Hepatocyte (in vitro differentiated cells): ENCODE data around the gene ZNF117. TPM values are rescaled to one million over a fixed set of nuclear protein-coding genes. Genes with fewer than 3 reads are reported as not detected.

Experiments
- DNase-seq: peaks from one replicate; pipeline ENCODE4 v3.0.0-alpha.2; 2016; ENCODE audit warnings: low spot score
- H2AFZ ChIP-seq: fragments of 200-600 bp; sonication (generic); 2 replicates; pipeline ENCODE4 v1.6.0; 2016; ENCODE audit warnings: antibody characterized with exemption, mild to moderate bottlenecking
- H3K27ac ChIP-seq: fragments of 200-600 bp; sonication (generic); 2 replicates; pipeline ENCODE4 v1.5.1; 2016; ENCODE audit warnings: mild to moderate bottlenecking
- H3K27me3 ChIP-seq: fragments of 200-600 bp; sonication (generic); 2 replicates; pipeline ENCODE4 v1.6.1; 2016
- H3K36me3 ChIP-seq: fragments of 200-600 bp; sonication (generic); replicated peaks from 2 replicates; pipeline ENCODE4 v1.5.1; 2016; ENCODE audit warnings: low read depth; ENCODE audit not compliant: insufficient read depth
- H3K4me1 ChIP-seq: fragments of 200-600 bp; sonication (generic); 2 replicates; pipeline ENCODE4 v1.5.1; 2016; ENCODE audit warnings: mild to moderate bottlenecking, moderate library complexity; ENCODE audit not compliant: insufficient read depth
- H3K4me2 ChIP-seq: fragments of 200-600 bp; sonication (generic); 2 replicates; pipeline ENCODE4 v1.6.0; 2016
- H3K4me3 ChIP-seq: fragments of 200-600 bp; sonication (generic); 2 replicates; pipeline ENCODE4 v1.5.1; 2016; ENCODE audit warnings: mild to moderate bottlenecking
- H3K79me2 ChIP-seq: fragments of 200-600 bp; sonication (generic); 2 replicates; pipeline ENCODE4 v1.6.0; 2017; ENCODE audit warnings: mild to moderate bottlenecking
- H3K9me2 ChIP-seq: fragments of 200-600 bp; sonication (generic); replicated peaks from 2 replicates; pipeline ENCODE4 v1.6.0; 2017; ENCODE audit warnings: mild to moderate bottlenecking; ENCODE audit not compliant: insufficient read depth
- H3K9me3 ChIP-seq: fragments of 200-600 bp; sonication (generic); 2 replicates; pipeline ENCODE4 v1.5.1; 2016; ENCODE audit warnings: low read depth, mild to moderate bottlenecking
- H4K20me1 ChIP-seq: fragments of 200-600 bp; sonication (generic); 2 replicates; pipeline ENCODE4 v1.6.0; 2016; ENCODE audit warnings: mild to moderate bottlenecking; ENCODE audit not compliant: insufficient read depth, poor library complexity, severe bottlenecking
- EZH2 ChIP-seq: fragments of 200-600 bp; sonication (generic); IDR thresholded peaks from 2 replicates; pipeline ENCODE4 v1.6.1; 2016; ENCODE audit warnings: antibody characterized with exemption, mild to moderate bottlenecking, borderline replicate concordance
- EZH2phosphoT487 ChIP-seq: fragments of 200-600 bp; sonication (generic); IDR thresholded peaks from one replicate; pipeline ENCODE4 v1.6.1; 2018; ENCODE audit warnings: antibody characterized with exemption, mild to moderate bottlenecking, low read depth, moderate library complexity; ENCODE audit not compliant: unreplicated experiment, severe bottlenecking
- WGBS: methylation state at CpG from one replicate; pipeline ENCODE4 v1.1.6; 2016; ENCODE audit warnings: low lambda C conversion rate; ENCODE audit errors: missing lambda C conversion rate; 5-methylcytosine and 5-hydroxymethylcytosine counted together
- polyA plus RNA-seq: library from polyadenylated mRNA; unstranded; fragments of >200 nt; fragmentation: Nextera tagmentation; extraction: Ambion mirVana; gene quantifications from 2 replicates; pipeline ENCODE4 v1.2.1, GENCODE V29; 2016
- total RNA-seq: library from RNA; depleted of rRNA; stranded (reverse); fragments of >200 nt; gene quantifications from 2 replicates; pipeline ENCODE4 v1.2.3, GENCODE V29; 2014
- TF ChIP-seq, protein P1 (sequence below): fragments of 200-600 bp; sonication (generic); IDR thresholded peaks from 2 replicates; pipeline ENCODE4 v1.5.1; 2016; ENCODE audit warnings: antibody characterized with exemption, mild to moderate bottlenecking; ENCODE audit not compliant: poor library complexity

The ZNF117 gene
- total and polyA plus RNA-seq, 2 experiments from 2014 or later, result 4.1 to 16.8 TPM

DNA sequence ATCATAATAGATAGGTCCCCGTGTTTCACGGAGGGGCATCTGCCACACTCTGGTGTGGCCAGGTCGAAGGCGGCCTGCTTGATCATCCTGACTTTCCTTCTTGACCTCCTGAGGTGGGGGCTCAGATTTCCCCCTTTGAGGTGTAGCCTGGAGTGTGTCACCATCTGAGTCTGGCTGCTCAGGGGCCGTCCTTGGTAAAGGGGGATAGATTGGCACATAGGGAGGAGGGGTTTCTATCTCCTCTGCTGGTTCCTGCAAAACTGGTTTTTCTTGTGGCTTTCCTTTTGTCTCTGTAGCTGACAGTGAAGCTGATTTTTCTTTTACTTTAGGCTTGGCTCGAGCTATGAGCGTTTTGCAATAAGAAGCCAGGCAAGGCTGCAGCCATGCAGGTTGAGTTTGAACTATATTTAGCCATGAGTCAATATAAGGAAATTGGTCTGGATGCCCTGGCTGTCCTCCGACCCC lies 7.1 kb upstream of the ZNF117 start:
- no peak overlapping the region for H2AFZ ChIP-seq
- H3K27ac ChIP-seq, result peak overlapping the region; percentile 92
- H3K79me2 ChIP-seq, result peaks cover 30% of the 10 kb centered on the region
- 82% methylated on average over 8 of the region's 8 CpGs for WGBS
- TF ChIP-seq, protein P1, sequence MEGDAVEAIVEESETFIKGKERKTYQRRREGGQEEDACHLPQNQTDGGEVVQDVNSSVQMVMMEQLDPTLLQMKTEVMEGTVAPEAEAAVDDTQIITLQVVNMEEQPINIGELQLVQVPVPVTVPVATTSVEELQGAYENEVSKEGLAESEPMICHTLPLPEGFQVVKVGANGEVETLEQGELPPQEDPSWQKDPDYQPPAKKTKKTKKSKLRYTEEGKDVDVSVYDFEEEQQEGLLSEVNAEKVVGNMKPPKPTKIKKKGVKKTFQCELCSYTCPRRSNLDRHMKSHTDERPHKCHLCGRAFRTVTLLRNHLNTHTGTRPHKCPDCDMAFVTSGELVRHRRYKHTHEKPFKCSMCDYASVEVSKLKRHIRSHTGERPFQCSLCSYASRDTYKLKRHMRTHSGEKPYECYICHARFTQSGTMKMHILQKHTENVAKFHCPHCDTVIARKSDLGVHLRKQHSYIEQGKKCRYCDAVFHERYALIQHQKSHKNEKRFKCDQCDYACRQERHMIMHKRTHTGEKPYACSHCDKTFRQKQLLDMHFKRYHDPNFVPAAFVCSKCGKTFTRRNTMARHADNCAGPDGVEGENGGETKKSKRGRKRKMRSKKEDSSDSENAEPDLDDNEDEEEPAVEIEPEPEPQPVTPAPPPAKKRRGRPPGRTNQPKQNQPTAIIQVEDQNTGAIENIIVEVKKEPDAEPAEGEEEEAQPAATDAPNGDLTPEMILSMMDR, result no peak
- no peak for TF ChIP-seq EZH2
- no peak for TF ChIP-seq EZH2phosphoT487
- H3K4me3 ChIP-seq, result no peak overlapping the region
- H3K4me2 ChIP-seq, result no peak overlapping the region
- peaks cover 43% of the 10 kb centered on the region for H3K9me3 ChIP-seq
- H4K20me1 ChIP-seq, result no peaks in the 10 kb centered on the region
- no peaks in the 10 kb centered on the region for H3K4me1 ChIP-seq
- no peaks in the 10 kb centered on the region for H3K36me3 ChIP-seq
- DNase-seq, result no peak
- no peaks in the 10 kb centered on the region for H3K27me3 ChIP-seq
- H3K9me2 ChIP-seq, result no peaks in the 10 kb centered on the region

GRCh38 chr7:64997164-64997908 lies 6.5 kb upstream of the ZNF117 start:
- Histone ChIP-seq H3K36me3 (no peaks in the 10 kb centered on the region), H3K79me2 (peaks cover 24% of the 10 kb centered on the region), H3K4me3 (no peak overlapping the region), H3K27me3 (no peaks in the 10 kb centered on the region), H3K4me1 (no peaks in the 10 kb centered on the region), H3K9me2 (no peaks in the 10 kb centered on the region), H2AFZ (no peak overlapping the region), H4K20me1 (no peaks in the 10 kb centered on the region), H3K4me2 (no peak overlapping the region), H3K27ac (no peak overlapping the region), H3K9me3 (peaks cover 43% of the 10 kb centered on the region)
- TF ChIP-seq EZH2phosphoT487, result no peak
- TF ChIP-seq, protein P1, result no peak
- no peak for TF ChIP-seq EZH2
- WGBS, result 97% methylated on average over 12 of the region's 12 CpGs
- no peak for DNase-seq

- Histone ChIP-seq H3K9me3 (peaks cover 44% of the 10 kb centered on the region), H3K79me2 (peaks cover 14% of the 10 kb centered on the region), H3K27me3 (no peaks in the 10 kb centered on the region), H2AFZ (no peak overlapping the region), H4K20me1 (no peaks in the 10 kb centered on the region), H3K27ac (no peak overlapping the region), H3K4me3 (no peak overlapping the region), H3K9me2 (no peaks in the 10 kb centered on the region), H3K4me1 (no peaks in the 10 kb centered on the region), H3K36me3 (no peaks in the 10 kb centered on the region), H3K4me2 (no peak overlapping the region)
- no peak for DNase-seq
- WGBS, result 92% methylated on average over 2 of the region's 2 CpGs
- TF ChIP-seq, protein P1, result no peak
- TF ChIP-seq EZH2 (no peak), EZH2phosphoT487 (no peak)
Measured at GRCh38 chr7:64996305-64996704, 5.5 kb upstream of the ZNF117 start.
